Cardiac fibroblast (primary cell): ENCODE data around the gene NAT10.
A peak's percentile ranks its signal among the peaks of the same experiment; 100 is the strongest.

ENCODE experiments used
- DNase-seq, 2 donors: peaks; one replicate each; pipeline versions ENCODE4 v3.0.0 to v3.0.0-alpha.2; 2010; ENCODE audit warnings: low read depth in 2 of 2
- H3K4me3 ChIP-seq, 2 donors: replicated peaks in 1 of 2; 1 replicate in 1 of 2; 2 replicates in 1 of 2; pipeline ENCODE4 v1.5.1; 2011; ENCODE audit warnings: low read depth in 2 of 2, low read length in 2 of 2, mild to moderate bottlenecking in 2 of 2, moderate library complexity in 1 of 2
- TF ChIP-seq, protein P1 (sequence below): IDR thresholded peaks from one replicate; pipeline ENCODE4 v1.5.1; 2011; ENCODE audit warnings: low read depth, mild to moderate bottlenecking, low read length, inconsistent platforms

NAT10 gene

DNA sequence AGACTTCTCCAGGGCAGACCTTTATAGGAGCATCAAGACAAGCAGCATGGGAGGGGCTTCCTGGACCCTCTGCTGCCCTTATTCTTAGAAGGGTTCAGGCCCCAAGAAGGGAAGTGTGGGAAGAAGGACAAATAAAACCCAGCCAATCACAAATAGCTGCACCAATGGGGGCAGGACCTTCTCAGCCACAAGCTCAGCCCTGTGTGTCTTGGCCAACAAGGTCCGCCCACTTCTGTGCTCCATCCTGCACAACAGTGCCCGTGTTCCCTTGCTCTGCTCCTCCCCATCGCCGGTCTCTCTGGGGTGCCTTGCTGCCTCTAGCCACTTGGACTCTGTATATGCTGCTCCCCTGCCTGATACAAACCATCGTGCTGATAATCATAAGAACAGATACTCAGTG is 86.1 kb downstream of the NAT10 start:
- TF ChIP-seq, protein P1, sequence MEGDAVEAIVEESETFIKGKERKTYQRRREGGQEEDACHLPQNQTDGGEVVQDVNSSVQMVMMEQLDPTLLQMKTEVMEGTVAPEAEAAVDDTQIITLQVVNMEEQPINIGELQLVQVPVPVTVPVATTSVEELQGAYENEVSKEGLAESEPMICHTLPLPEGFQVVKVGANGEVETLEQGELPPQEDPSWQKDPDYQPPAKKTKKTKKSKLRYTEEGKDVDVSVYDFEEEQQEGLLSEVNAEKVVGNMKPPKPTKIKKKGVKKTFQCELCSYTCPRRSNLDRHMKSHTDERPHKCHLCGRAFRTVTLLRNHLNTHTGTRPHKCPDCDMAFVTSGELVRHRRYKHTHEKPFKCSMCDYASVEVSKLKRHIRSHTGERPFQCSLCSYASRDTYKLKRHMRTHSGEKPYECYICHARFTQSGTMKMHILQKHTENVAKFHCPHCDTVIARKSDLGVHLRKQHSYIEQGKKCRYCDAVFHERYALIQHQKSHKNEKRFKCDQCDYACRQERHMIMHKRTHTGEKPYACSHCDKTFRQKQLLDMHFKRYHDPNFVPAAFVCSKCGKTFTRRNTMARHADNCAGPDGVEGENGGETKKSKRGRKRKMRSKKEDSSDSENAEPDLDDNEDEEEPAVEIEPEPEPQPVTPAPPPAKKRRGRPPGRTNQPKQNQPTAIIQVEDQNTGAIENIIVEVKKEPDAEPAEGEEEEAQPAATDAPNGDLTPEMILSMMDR = no peak
- no peak for DNase-seq
- no peak overlapping the region for H3K4me3 ChIP-seq

DNA sequence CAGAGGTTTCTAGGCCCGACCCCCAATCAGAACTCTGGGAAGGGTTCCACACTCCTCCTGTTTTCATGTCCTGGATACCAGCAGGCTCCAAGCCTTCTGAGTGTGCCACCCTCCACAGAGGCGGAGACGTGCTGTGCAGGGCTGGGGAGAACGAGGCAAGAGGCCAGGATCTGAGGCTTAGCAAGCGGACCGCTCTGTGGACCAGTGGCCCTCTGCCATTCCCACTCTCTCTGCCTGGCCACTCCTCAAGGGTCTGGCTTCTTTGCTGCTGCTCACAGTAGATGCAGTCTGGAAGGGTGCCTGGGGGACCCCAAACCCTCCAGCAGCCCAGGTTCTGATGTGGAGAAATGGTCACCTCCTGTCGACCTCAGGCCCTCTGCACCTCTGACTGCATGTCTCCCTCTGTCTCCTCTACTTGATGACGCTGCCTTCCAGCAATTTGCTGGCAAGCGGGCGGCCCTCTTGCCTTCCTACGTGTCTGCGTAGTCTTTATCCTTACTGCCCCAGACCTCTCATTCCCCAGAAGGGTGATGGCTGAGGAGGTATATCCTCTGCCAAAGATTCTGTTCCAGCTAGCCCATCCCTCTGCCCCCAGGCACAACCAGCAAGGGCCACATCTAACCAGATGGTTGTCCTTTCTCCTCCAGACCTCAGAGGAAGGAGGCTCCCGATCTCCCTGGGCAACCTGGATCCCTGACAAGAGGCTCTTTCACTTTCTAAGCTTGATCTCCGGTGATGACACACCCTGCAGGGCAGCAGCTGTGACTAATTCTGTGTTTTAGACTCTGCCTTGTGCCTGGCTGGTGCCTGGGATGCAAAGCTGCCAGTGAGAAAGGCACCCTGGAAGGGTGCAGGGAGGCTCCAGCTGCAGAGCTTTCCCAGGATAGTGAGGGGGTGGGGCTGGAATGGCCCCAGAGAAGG is 87.3 kb downstream of the NAT10 start:
- peak; percentile 90 for DNase-seq
- H3K4me3 ChIP-seq = peak overlapping the region; percentile 21 to 39
- TF ChIP-seq, protein P1 = no peak

DNA sequence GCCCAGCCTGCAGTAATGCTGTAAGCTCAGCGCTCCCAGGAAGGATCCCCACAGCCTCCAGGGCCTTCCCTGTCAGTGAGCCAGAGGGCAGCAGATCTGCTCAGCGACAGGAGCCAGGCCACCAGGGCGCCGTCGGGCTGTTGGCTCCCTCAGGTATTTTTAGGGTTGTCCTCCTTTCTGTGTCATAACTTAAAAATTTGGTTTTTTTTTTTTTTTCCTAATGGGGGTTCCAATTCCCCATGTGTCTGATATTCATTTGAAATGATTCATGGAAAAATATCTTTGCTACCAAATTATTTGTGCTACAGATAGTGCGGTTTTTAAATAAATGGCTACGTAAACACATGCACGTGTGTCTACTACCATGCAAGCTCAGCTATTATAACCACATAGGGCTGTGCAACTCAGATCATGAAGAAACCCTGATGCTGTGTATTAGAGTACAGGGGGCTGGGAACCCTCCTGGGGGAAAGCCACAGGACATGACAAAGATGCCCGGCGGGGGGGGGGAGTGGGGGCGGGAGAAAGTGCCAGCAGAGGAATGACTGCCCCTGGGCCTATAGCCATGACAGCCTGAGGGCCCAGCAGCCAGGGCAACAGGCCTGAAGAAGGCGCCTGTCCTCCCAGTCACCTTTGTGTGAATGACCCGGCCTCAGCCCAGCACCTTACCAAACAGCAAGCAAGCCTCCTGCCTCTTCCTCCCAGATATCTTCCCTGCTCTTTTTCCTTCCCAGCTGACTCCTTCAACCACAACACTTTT is 89.3 kb downstream of the NAT10 start:
- no peak for DNase-seq
- TF ChIP-seq, protein P1 = no peak
- no peak overlapping the region for H3K4me3 ChIP-seq
